Pancreas (tissue), 10 donors: ENCODE results near the gene FRMD6. TPM values are rescaled to one million over a fixed set of nuclear protein-coding genes. Genes with fewer than 3 reads are reported as not detected.

Experiments
- ATAC-seq, 4 donors: fragments of 200-7000 bp; cut with Tn5 transposase; one replicate each; pipeline versions ENCODE4 v1.8.0 to v1.9.1; 2020; ENCODE audit warnings: mild to moderate bottlenecking in 4 of 4, moderate library complexity in 4 of 4
- DNase-seq, 6 donors: peaks; one replicate each; pipeline ENCODE4 v3.0.0-alpha.2; 2020
- FAIRE-seq: peaks from 2 replicates; lab custom pipeline; 2012; peaks lifted over from hg19 to GRCh38; lab: Jason Lieb, UNC
- H3K27ac ChIP-seq, 4 donors: fragments of 200-600 bp; sonication (generic); 1 replicate in 3 of 4; 2 replicates in 1 of 4; pipeline versions ENCODE4 v1.5.0 to v1.8.0; 2020
- H3K27me3 ChIP-seq, 4 donors: fragments of 200-600 bp; one replicate each; pipeline ENCODE4 v1.8.0; 2021
- H3K36me3 ChIP-seq, 3 donors: fragments of 200-600 bp; sonication (generic) in 1 of 3; one replicate each; pipeline versions ENCODE4 v1.5.0 to v1.8.0; 2020 to 2021
- H3K4me1 ChIP-seq, 3 donors: fragments of 200-600 bp; one replicate each; pipeline ENCODE4 v1.8.0; 2021
- H3K4me3 ChIP-seq, 4 donors: fragments of 200-600 bp; sonication (generic) in 2 of 4; one replicate each; pipeline versions ENCODE4 v1.5.0 to v1.8.0; 2020 to 2021
- H3K9me3 ChIP-seq, 4 donors: fragments of 200-600 bp; one replicate each; pipeline ENCODE4 v1.8.0; 2021
- CTCF ChIP-seq, 4 donors: fragments of 200-600 bp; sonication (generic) in 3 of 4; IDR thresholded peaks; one replicate each; pipeline versions ENCODE4 v1.5.0 to v1.8.0; 2021; ENCODE audit warnings: antibody characterized with exemption in 4 of 4
- WGBS, 2 donors: extraction: QIAGEN DNeasy Blood & Tissue Kit; methylation state at CpG; one replicate each; pipeline ENCODE4 v1.1.7; 2013; 5-methylcytosine and 5-hydroxymethylcytosine counted together
- intact Hi-C, 3 donors: fragments of 100-400 bp; cut with DNase I; formaldehyde crosslinking; loops; one replicate each; pipeline versions ENCODE4 v1.11.1 to v1.14.2; 2022
- polyA plus RNA-seq, 2 donors: library from polyadenylated mRNA; stranded (reverse); fragments of 200-250 nt; gene quantifications; one replicate each; pipeline ENCODE4 v1.2.3, GENCODE V29; 2013
- total RNA-seq, 6 donors: library from RNA; stranded (reverse); fragmentation: NEBNext Ultra II Directional in 4 of 6; extraction: Animal tissue kit (Norgen Biotek cat#: 25700) in 4 of 6; gene quantifications; one replicate each; pipeline versions ENCODE4 v1.2.1 to v1.2.4, GENCODE V29; 2021 to 2023
- donor health status: healthy with polysubstance abuse.
- donor health status: DM: no; HTN: no; CAD: no; lungs with moderate emphysema.
- donor health status: DM: no; HTN: no; CAD: no.
- donor health status: control.
- donor health status: control.
- donor health status: Bipolar disorder and iron deficiency.
- donor health status: DM: yes; HTN: yes; CAD: no.
- donor health status: DM: no; HTN: no; CAD: no.
- donor health status: DM: no; HTN: no; CAD: no.
- donor health status: DM: yes; HTN: yes; CAD: no.

Gene FRMD6
- total and polyA plus RNA-seq, 8 donors: 2.8 to 20.3 (median 5.2) TPM

GRCh38 chr14:51716610-51717009 lies 64.9 kb downstream of the FRMD6 start:
- DNase-seq (no peak), FAIRE-seq (no peak), ATAC-seq (no peak)
- Histone ChIP-seq H3K27ac (no peak overlapping the region), H3K27me3 (no peaks in the 10 kb centered on the region), H3K36me3 (no peaks in the 10 kb centered on the region), H3K4me3 (no peak overlapping the region), H3K9me3 (no peaks in the 10 kb centered on the region), H3K4me1 (no peaks in the 10 kb centered on the region)
- intact Hi-C loops: no loop called here
- no peak for TF ChIP-seq CTCF (IDR thresholded peaks at IDR 0.05)
- WGBS, 2 donors: 68 to 71% methylated on average over 6 of the region's 6 CpGs

GRCh38 chr14:51717766-51718165 lies 66.1 kb downstream of the FRMD6 start:
- no peak for DNase-seq
- Histone ChIP-seq H3K4me3 (no peak overlapping the region), H3K27me3 (no peaks in the 10 kb centered on the region), H3K27ac (no peak overlapping the region), H3K36me3 (no peaks in the 10 kb centered on the region), H3K9me3 (no peaks in the 10 kb centered on the region), H3K4me1 (no peaks in the 10 kb centered on the region)
- no peak for FAIRE-seq
- no peak for ATAC-seq
- WGBS, 2 donors: 93 to 98% methylated on average over 3 of the region's 3 CpGs
- no peak for TF ChIP-seq CTCF (IDR thresholded peaks at IDR 0.05)
- intact Hi-C loops: no loop called here

- H3K27ac ChIP-seq: no peak overlapping the region
- no peaks in the 10 kb centered on the region for H3K27me3 ChIP-seq
- no peak for TF ChIP-seq CTCF (IDR thresholded peaks at IDR 0.05)
- FAIRE-seq (no peak), ATAC-seq (no peak), DNase-seq (no peak)
- intact Hi-C loops: no loop called here
- no peaks in the 10 kb centered on the region for H3K9me3 ChIP-seq
- H3K4me1 ChIP-seq: no peaks in the 10 kb centered on the region
- no peak overlapping the region for H3K4me3 ChIP-seq
- 93 to 95% methylated on average over 17 of the region's 17 CpGs for WGBS, 2 donors
- H3K36me3 ChIP-seq: no peaks in the 10 kb centered on the region
These were observed 68.2 kb downstream of the FRMD6 start for GRCh38 chr14:51719955-51720354.

GRCh38 chr14:51723990-51724389 lies 72.3 kb downstream of the FRMD6 start:
- 83 to 91% methylated on average over 3 of the region's 3 CpGs for WGBS, 2 donors

More at GRCh38 chr14:51723990-51724389, 72.3 kb downstream of the FRMD6 start:
- Histone ChIP-seq H3K9me3 (no peaks in the 10 kb centered on the region), H3K36me3 (no peaks in the 10 kb centered on the region), H3K4me3 (no peak overlapping the region), H3K27me3 (no peaks in the 10 kb centered on the region), H3K27ac (no peak overlapping the region), H3K4me1 (no peaks in the 10 kb centered on the region)
- intact Hi-C loops: no loop called here
- no peak for DNase-seq
- ATAC-seq: no peak
- no peak for FAIRE-seq
- no peak for TF ChIP-seq CTCF (IDR thresholded peaks at IDR 0.05)
